Neutrophil (primary cell): Measurements from ENCODE around the gene TAB2.

Experiments used
- H3K27ac ChIP-seq: fragments of 200-600 bp; sonication (generic); 2 replicates; pipeline ENCODE4 v1.5.1; 2016; ENCODE audit warnings: mild to moderate bottlenecking, moderate library complexity
- H3K27me3 ChIP-seq: fragments of 200-600 bp; sonication (generic); 2 replicates; pipeline ENCODE4 v1.6.0; 2016; ENCODE audit warnings: mild to moderate bottlenecking
- H3K36me3 ChIP-seq: fragments of 200-600 bp; sonication (generic); 2 replicates; pipeline ENCODE4 v1.5.1; 2017
- H3K4me1 ChIP-seq, 2 experiments: fragments of 200-600 bp in 1 of 2; sonication (generic) in 1 of 2; 1 replicate in 1 of 2; 2 replicates in 1 of 2; pipeline versions ENCODE4 v1.5.1 to v1.6.1; 2013 to 2016; ENCODE audit warnings: low read depth in 1 of 2, low read length in 1 of 2, mild to moderate bottlenecking in 1 of 2, moderate library complexity in 1 of 2; ENCODE audit not compliant: control insufficient read depth in 1 of 2, insufficient read depth in 1 of 2
- H3K4me3 ChIP-seq, 2 experiments: fragments of 200-600 bp in 1 of 2; sonication (generic) in 1 of 2; 1 replicate in 1 of 2; 2 replicates in 1 of 2; pipeline ENCODE4 v1.5.1; 2013 to 2016; ENCODE audit warnings: low read depth in 1 of 2, low read length in 1 of 2, mild to moderate bottlenecking in 1 of 2, moderate library complexity in 1 of 2
- H3K9me3 ChIP-seq: fragments of 200-600 bp; sonication (generic); 2 replicates; pipeline ENCODE4 v1.5.1; 2016
- TF ChIP-seq, protein P1 (sequence below): fragments of 200-600 bp; sonication (generic); IDR thresholded peaks from 2 replicates; pipeline ENCODE4 v1.5.1; 2016; ENCODE audit warnings: antibody characterized with exemption

Gene TAB2

DNA sequence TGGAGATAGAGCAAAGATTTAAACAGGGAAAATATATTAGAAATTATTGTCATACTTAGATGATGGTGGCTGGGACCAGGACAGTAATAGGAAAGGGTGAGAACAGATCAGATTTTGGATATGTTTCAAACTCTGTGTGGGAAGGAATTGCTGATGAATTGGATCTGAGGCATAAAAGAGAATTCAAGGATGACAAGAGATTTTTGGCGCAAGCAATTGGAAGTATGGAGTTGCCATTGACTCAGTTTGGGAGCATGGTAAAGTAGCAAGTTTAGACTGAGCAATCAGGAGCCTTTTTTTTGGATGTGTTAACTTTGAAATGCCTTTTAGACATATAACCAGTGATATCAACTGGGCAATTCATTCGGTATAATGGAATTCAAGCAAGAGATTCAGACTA, 14.4 kb downstream of the TAB2 start:
- Histone ChIP-seq H3K4me3 (no peak overlapping the region), H3K27me3 (no peaks in the 10 kb centered on the region), H3K4me1 (peaks cover 28 to 75% of the 10 kb centered on the region in 2 experiments), H3K36me3 (no peaks in the 10 kb centered on the region), H3K9me3 (no peaks in the 10 kb centered on the region), H3K27ac (peak overlapping the region; percentile 45)
- TF ChIP-seq, protein P1, sequence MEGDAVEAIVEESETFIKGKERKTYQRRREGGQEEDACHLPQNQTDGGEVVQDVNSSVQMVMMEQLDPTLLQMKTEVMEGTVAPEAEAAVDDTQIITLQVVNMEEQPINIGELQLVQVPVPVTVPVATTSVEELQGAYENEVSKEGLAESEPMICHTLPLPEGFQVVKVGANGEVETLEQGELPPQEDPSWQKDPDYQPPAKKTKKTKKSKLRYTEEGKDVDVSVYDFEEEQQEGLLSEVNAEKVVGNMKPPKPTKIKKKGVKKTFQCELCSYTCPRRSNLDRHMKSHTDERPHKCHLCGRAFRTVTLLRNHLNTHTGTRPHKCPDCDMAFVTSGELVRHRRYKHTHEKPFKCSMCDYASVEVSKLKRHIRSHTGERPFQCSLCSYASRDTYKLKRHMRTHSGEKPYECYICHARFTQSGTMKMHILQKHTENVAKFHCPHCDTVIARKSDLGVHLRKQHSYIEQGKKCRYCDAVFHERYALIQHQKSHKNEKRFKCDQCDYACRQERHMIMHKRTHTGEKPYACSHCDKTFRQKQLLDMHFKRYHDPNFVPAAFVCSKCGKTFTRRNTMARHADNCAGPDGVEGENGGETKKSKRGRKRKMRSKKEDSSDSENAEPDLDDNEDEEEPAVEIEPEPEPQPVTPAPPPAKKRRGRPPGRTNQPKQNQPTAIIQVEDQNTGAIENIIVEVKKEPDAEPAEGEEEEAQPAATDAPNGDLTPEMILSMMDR, result no peak

DNA sequence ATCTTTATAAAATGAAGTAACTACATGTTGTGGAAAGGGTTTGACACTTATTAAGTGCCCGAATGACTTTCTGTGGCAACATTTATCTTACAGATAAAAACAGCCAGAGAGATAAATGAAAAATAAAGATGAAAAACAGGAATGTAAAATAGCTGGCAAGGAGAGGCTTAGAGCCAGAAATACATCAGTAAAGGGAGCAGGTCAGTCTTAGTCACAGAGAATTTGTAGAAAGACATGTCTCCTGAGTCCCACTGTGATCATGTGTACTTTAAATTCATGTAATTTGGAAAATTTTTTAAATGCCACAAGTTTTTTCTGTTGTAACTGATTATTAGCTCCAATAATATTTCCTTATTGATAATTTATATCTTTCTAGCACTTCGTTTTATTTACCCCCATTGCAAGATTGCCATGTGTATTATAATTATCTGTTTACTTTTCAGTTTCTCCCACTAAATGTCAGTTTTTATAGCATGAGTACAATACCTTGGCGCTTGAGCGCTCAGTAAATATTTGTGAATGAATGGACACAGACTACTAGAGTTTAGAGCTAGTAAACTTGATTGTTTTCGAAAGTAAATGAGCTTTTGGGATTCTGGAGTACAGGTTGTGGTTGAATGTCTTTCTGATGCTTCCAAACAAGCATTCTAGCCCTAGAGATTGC, 15.2 kb downstream of the TAB2 start:
- Histone ChIP-seq H3K4me1 (peaks cover 33 to 78% of the 10 kb centered on the region in 2 experiments), H3K27ac (peak overlapping the region; percentile 7), H3K36me3 (no peaks in the 10 kb centered on the region), H3K9me3 (no peaks in the 10 kb centered on the region), H3K27me3 (no peaks in the 10 kb centered on the region), H3K4me3 (no peak overlapping the region)
- TF ChIP-seq, protein P1, result no peak

DNA sequence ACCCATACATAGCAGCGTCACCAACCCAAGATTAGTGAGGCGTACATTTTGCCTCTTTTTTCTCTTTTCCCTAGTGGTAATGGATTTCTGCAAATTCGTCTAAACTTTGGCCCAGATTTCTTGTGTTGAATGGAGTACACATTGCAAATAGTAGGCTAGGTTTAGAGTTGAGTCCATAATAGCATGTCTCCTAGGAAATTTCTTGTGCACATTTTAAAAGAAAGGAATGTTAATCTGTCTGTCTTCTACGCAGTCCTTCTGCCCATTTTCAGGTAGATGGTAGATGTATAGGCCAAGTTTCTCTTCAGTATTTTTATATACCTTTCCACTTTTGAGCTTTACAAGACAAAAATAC, 15.7 kb downstream of the TAB2 start:
- Histone ChIP-seq H3K9me3 (no peaks in the 10 kb centered on the region), H3K36me3 (no peaks in the 10 kb centered on the region), H3K4me3 (no peak overlapping the region), H3K27me3 (no peaks in the 10 kb centered on the region), H3K4me1 (peaks cover 33 to 78% of the 10 kb centered on the region in 2 experiments), H3K27ac (peak overlapping the region; percentile 7)
- TF ChIP-seq, protein P1, result no peak

DNA sequence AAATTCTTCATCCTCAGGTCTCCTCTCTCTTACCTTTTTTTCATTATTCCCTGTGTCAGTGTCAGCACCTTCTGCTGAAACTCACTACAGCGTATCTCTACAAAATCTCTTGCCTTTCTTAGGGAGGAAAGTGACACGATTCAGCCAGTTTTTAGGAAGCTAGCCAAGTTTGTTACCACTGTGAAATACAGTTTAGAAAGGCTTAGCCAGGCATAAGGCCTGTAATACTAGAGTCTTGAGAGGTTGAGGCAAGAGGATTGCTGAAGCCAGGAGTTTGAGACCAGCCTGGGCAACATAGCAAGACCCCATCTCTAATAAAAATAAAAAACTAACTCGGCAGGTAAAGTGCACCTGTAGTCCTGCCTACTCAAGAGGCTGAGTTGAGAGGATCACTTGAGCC, 16.7 kb downstream of the TAB2 start:
- H3K27ac ChIP-seq, result no peak overlapping the region
- H3K27me3 ChIP-seq, result no peaks in the 10 kb centered on the region
- H3K4me3 ChIP-seq, result no peak overlapping the region
- H3K4me1 ChIP-seq, result peaks cover 33 to 77% of the 10 kb centered on the region in 2 experiments
- H3K36me3 ChIP-seq, result no peaks in the 10 kb centered on the region
- TF ChIP-seq, protein P1, result no peak
- no peaks in the 10 kb centered on the region for H3K9me3 ChIP-seq

DNA sequence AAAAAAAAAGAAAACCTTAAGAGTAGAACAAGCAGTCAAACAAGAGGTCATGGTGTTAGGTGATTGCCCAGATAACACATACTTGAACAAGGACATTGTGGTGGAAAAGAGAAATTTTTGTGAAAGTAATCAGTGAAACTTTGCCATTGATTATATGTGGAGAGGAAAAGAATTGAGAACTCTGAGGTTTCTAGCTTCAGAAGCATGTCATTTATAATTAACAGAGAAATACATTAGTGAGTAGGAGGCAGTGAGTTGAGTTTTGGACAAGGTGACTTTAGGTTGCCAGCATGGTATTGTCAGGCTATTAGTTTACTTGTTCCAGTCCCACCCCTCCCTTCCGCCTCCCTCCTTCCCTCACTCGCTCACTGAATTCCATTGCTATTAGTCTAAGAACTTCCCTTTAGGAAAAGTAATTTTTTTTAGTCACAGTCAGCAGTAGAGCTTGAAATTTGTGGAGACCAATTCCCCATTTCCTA, 17.2 kb downstream of the TAB2 start:
- Histone ChIP-seq H3K27ac (no peak overlapping the region), H3K4me3 (no peak overlapping the region), H3K9me3 (no peaks in the 10 kb centered on the region), H3K27me3 (no peaks in the 10 kb centered on the region), H3K36me3 (no peaks in the 10 kb centered on the region), H3K4me1 (peaks cover 32 to 72% of the 10 kb centered on the region in 2 experiments)
- TF ChIP-seq, protein P1, result no peak
